SK-N-MC (cell line): Measurements from ENCODE around the gene CBL.
A peak's percentile ranks its signal among the peaks of the same experiment; 100 is the strongest.

Source experiments
- DNase-seq: peaks from one replicate; pipeline ENCODE4 v3.0.0-alpha.2; 2011; ENCODE audit warnings: low read depth, low spot score
- H3K27ac ChIP-seq: fragments of 200-600 bp; sonication (generic); 2 replicates; pipeline ENCODE4 v1.5.1; 2016; ENCODE audit warnings: mixed run types
- H3K36me3 ChIP-seq: fragments of 200-600 bp; sonication (generic); 2 replicates; pipeline ENCODE4 v1.6.1; 2017; ENCODE audit warnings: antibody characterized with exemption, low read length, mixed read lengths; ENCODE audit not compliant: insufficient read depth
- H3K4me3 ChIP-seq: fragments of 200-600 bp; sonication (generic); 2 replicates; pipeline ENCODE4 v1.5.1; 2016
- H3K9ac ChIP-seq: fragments of 200-600 bp; sonication (generic); 2 replicates; pipeline ENCODE4 v1.8.0; 2017; ENCODE audit warnings: mixed run types, mixed read lengths; ENCODE audit not compliant: insufficient read length
- H3K9me3 ChIP-seq: fragments of 200-600 bp; sonication (generic); 2 replicates; pipeline ENCODE4 v1.6.1; 2017; ENCODE audit warnings: low read depth, mild to moderate bottlenecking, antibody characterized with exemption, low read length, moderate library complexity, mixed read lengths
- EZH2 ChIP-seq: fragments of 200-600 bp; sonication (generic); IDR thresholded peaks from one replicate; pipeline ENCODE4 v1.6.1; 2017; ENCODE audit warnings: antibody characterized with exemption
- FOXP2 ChIP-seq: optimal IDR thresholded peaks from 2 replicates; pipeline ENCODE3; 2011; ENCODE audit warnings: mild to moderate bottlenecking, moderate library complexity; ENCODE audit not compliant: insufficient read depth; ENCODE audit errors: extremely low read length, control extremely low read depth
- POLR2AphosphoS5 ChIP-seq: IDR thresholded peaks from 2 replicates; pipeline ENCODE4 v1.6.1; 2012; ENCODE audit warnings: mild to moderate bottlenecking, low read depth, low read length, borderline replicate concordance

CBL gene

DNA sequence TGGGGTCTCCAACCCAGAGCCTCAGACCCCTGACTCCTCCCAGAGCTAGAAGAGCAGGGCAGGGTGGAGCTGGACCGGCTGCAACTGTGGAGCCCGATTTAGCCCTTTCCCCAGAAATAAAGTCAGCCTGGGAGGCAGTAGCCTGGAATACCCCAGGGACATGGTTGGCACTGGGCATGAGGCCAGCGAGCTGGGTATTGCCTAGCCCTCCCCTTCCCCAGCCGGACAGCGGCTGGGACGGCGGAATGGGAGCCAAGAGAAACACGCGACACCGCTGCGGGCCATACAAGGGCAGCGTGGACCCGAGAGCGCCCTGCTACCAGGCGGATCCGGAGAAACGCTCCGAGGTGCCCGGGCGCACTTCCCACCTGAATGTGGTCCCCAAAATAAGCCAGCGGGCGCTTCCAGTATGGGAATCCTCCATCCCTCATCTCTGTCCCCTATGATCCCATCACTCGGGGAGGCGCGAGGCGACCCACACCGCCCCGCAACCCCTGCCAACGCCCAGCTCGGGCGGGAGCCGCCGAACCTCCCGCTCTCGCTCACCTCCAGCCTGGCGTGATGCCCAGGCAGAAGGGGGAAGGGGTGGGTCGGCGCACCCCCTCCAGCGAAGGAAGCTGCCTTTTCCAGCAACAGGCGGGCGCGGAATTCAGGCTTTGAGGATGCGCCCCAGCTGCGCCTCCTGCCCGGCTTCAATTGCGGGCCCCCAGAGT, 110.0 kb downstream of the CBL start:
- peak overlapping the region; percentile 92 for H3K4me3 ChIP-seq
- H3K36me3 ChIP-seq: peaks cover under 1% of the 10 kb centered on the region; the same call in 1 of the 2 replicates
- TF ChIP-seq POLR2AphosphoS5: no peak
- no peak for TF ChIP-seq FOXP2
- TF ChIP-seq EZH2: no peak
- no peak overlapping the region for H3K27ac ChIP-seq
- DNase-seq: no peak
- no peaks in the 10 kb centered on the region for H3K9me3 ChIP-seq
- H3K9ac ChIP-seq: peak overlapping the region; percentile 69

DNA sequence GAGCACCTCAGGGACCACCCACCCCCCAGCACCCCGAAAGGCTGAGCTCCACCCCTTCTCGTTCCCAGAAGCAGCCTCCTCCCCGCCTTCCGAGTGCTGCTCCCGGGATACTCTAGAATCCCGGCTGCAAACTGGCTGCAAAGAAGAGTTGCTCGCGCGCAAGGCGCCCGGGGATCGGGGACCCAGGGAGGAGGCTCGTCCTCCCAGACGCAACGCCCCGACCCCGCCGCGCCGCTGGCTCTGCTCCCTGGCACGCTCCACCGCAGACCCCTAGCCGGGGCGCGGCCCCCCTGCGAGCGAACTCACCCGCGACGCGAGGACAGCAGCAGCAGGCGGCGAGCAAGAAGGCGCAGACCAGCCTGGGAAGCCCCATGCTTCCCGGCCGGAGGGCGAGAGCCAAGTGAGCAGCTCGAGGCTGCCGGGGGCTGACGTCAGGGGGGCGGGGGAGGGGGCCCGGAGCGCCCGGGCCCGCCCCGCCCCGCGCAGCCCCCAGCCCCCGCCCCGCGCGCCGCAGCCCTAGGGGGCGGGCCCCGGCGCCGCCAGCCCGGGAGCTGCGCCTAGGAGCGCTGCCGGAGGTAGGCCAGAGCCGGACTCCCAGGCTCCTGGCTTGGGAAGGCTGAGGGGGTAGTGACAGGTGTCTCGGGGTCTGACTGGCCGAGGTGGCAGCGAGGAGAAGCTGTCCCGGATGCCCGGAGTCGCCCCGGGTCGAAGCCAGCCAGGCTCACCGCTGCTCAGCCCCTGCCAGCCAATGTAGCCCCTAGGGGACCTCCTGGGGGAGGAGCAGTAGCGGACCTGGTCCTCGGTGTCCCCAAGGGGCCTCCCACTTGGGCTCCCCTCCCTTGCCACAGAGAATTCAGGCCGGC, 110.8 kb downstream of the CBL start, which contains the start of gene MCAM:
Gene MCAM (minus strand): TSS at position 402 of the 863 bp plus-strand sequence. CDS start 29 bp downstream, at position 373.
- Histone ChIP-seq H3K9me3 (no peaks in the 10 kb centered on the region), H3K4me3 (peak within 1 kb of the TSS; percentile 92), H3K27ac (no peak within 1 kb of the TSS), H3K36me3 (no peaks in the 10 kb centered on the region; the same call in 1 of the 2 replicates), H3K9ac (peak within 1 kb of the TSS; percentile 69)
- TF ChIP-seq POLR2AphosphoS5: peak; percentile 86
- no peak for TF ChIP-seq EZH2
- no peak for DNase-seq

DNA sequence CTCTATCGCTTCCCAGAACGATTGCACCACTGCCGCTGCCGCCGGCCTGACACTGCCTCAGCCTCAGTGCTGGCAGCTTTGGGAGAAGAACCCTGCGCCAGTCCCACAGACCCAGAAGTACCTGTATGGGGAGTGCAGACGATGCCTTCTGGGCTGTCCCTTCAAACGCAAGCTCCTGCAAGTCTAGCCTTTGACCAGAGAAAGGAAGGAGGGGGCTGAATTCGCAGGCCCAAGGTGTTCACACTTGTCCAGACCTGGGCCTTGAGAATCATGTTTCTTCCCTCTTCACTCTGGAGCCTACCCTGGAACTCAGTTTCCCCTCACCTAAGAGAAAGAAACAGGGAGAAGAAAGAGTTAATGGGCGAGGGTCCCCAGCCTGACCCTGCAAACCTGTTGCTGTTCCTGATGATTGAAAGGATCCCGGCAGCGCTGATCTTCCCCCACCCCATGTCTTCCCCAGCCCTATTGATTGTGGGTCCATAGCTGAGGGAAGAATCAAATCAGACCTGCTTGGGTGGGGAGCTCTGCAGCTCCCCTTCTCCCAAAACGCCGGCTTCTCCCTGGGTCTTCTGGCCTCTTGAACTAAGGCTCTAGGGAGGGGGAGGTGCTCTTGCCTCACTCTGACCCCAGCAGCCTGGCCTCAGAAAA, 111.6 kb downstream of the CBL start:
- H3K9me3 ChIP-seq: no peaks in the 10 kb centered on the region
- no peak for TF ChIP-seq POLR2AphosphoS5
- no peak for TF ChIP-seq EZH2
- TF ChIP-seq FOXP2: no peak
- peak overlapping the region; percentile 59 for H3K9ac ChIP-seq
- peak overlapping the region; percentile 92 for H3K4me3 ChIP-seq
- no peak overlapping the region for H3K27ac ChIP-seq
- H3K36me3 ChIP-seq: no peaks in the 10 kb centered on the region
- no peak for DNase-seq

GRCh38 chr11:119318240-119319135, 112.3 kb downstream of the CBL start:
- H3K9ac ChIP-seq: no peak overlapping the region
- H3K9me3 ChIP-seq: no peaks in the 10 kb centered on the region
- TF ChIP-seq EZH2: no peak
- no peak for TF ChIP-seq FOXP2
- no peak for TF ChIP-seq POLR2AphosphoS5
- DNase-seq: no peak
- H3K4me3 ChIP-seq: no peak overlapping the region
- H3K27ac ChIP-seq: no peak overlapping the region
- no peaks in the 10 kb centered on the region for H3K36me3 ChIP-seq

- TF ChIP-seq FOXP2: no peak
- H3K9me3 ChIP-seq: no peaks in the 10 kb centered on the region
- no peak for DNase-seq
- no peak overlapping the region for H3K27ac ChIP-seq
- H3K9ac ChIP-seq: no peak overlapping the region
- no peaks in the 10 kb centered on the region for H3K36me3 ChIP-seq
- no peak overlapping the region for H3K4me3 ChIP-seq
Observed at GRCh38 chr11:119319136-119319699, 113.1 kb downstream of the CBL start.

GRCh38 chr11:119319700-119320239, 113.6 kb downstream of the CBL start:
- Histone ChIP-seq H3K9ac (no peak overlapping the region), H3K4me3 (no peak overlapping the region), H3K27ac (no peak overlapping the region), H3K36me3 (no peaks in the 10 kb centered on the region), H3K9me3 (no peaks in the 10 kb centered on the region)
- no peak for TF ChIP-seq EZH2
- DNase-seq: no peak

GRCh38 chr11:119320240-119320775, 114.2 kb downstream of the CBL start:
- no peaks in the 10 kb centered on the region for H3K36me3 ChIP-seq
- no peak for DNase-seq
- no peak overlapping the region for H3K27ac ChIP-seq
- H3K9me3 ChIP-seq: no peaks in the 10 kb centered on the region
- TF ChIP-seq POLR2AphosphoS5 (no peak), EZH2 (no peak), FOXP2 (no peak)
- no peak overlapping the region for H3K9ac ChIP-seq
- no peak overlapping the region for H3K4me3 ChIP-seq
